GM20000 (cell line): ENCODE data around the gene POLH.

Experiments used
- DNase-seq: peaks from one replicate; pipeline ENCODE4 v3.0.0; 2012; ENCODE audit warnings: low spot score
- TF ChIP-seq, protein P1 (sequence below): IDR thresholded peaks from 2 replicates; pipeline ENCODE4 v1.5.1; 2012; ENCODE audit warnings: mild to moderate bottlenecking, control low read depth; ENCODE audit errors: extremely low read depth, missing control alignments

POLH gene

GRCh38 chr6:43608807-43609206 lies 32.8 kb downstream of the POLH start:
- TF ChIP-seq, protein P1, sequence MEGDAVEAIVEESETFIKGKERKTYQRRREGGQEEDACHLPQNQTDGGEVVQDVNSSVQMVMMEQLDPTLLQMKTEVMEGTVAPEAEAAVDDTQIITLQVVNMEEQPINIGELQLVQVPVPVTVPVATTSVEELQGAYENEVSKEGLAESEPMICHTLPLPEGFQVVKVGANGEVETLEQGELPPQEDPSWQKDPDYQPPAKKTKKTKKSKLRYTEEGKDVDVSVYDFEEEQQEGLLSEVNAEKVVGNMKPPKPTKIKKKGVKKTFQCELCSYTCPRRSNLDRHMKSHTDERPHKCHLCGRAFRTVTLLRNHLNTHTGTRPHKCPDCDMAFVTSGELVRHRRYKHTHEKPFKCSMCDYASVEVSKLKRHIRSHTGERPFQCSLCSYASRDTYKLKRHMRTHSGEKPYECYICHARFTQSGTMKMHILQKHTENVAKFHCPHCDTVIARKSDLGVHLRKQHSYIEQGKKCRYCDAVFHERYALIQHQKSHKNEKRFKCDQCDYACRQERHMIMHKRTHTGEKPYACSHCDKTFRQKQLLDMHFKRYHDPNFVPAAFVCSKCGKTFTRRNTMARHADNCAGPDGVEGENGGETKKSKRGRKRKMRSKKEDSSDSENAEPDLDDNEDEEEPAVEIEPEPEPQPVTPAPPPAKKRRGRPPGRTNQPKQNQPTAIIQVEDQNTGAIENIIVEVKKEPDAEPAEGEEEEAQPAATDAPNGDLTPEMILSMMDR = no peak
- DNase-seq = no peak

DNA sequence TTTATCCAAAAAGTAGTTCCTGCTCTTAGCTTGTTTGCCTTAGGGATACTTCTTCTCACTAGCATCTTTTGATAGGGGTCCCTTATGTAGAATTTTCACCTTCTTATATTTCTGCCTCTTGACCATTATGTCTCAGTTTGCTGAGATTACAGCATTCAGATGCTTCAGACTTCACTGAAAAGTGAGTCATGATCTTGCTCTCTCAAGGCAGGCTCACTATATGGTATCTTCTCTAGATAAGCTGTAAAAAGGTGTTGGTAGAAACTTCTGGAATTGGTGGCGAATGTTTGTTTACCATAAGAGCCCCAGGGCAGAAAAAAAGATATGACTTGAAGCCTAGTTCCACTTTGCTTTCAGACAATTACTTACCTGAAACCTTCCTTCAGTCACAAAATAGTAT lies 33.4 kb downstream of the POLH start:
- TF ChIP-seq, protein P1 = no peak
- DNase-seq = no peak

- no peak for DNase-seq
- TF ChIP-seq, protein P1 = no peak
Measured at GRCh38 chr6:43610431-43610830, 34.4 kb downstream of the POLH start.

DNA sequence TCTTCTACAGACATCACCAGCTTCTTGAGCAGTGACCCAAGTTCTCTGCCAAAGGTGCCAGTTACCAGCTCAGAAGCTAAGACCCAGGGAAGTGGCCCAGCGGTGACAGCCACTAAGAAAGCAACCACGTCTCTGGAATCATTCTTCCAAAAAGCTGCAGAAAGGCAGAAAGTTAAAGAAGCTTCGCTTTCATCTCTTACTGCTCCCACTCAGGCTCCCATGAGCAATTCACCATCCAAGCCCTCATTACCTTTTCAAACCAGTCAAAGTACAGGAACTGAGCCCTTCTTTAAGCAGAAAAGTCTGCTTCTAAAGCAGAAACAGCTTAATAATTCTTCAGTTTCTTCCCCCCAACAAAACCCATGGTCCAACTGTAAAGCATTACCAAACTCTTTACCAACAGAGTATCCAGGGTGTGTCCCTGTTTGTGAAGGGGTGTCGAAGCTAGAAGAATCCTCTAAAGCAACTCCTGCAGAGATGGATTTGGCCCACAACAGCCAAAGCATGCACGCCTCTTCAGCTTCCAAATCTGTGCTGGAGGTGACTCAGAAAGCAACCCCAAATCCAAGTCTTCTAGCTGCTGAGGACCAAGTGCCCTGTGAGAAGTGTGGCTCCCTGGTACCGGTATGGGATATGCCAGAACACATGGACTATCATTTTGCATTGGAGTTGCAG lies 37.9 kb downstream of the POLH start:
- TF ChIP-seq, protein P1 = no peak
- DNase-seq = no peak

DNA sequence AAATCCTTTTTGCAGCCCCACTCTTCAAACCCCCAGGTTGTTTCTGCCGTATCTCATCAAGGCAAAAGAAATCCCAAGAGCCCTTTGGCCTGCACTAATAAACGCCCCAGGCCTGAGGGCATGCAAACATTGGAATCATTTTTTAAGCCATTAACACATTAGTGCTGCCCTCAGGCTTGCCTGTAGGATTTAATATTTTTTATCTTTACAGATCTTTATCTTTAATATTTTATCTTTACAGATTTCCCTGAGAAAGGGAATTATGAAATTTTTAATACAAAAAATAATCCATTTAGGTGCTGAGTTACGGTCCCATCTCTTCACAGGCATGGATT lies 38.4 kb downstream of the POLH start:
- TF ChIP-seq, protein P1 = no peak
- no peak for DNase-seq

- TF ChIP-seq, protein P1 = no peak
- no peak for DNase-seq
Measured at GRCh38 chr6:43616725-43617472, 40.9 kb downstream of the POLH start.

- no peak for DNase-seq
- TF ChIP-seq, protein P1 = no peak
Measured at GRCh38 chr6:43621078-43621835, 45.3 kb downstream of the POLH start.
